Bronchial smooth muscle cell (primary cell): ENCODE data around the gene SMTN. TPM values are rescaled to one million over a fixed set of nuclear protein-coding genes. Genes with fewer than 3 reads are reported as not detected.

Experiments
- total RNA-seq: library from RNA; depleted of rRNA; stranded (reverse); fragments of >200 nt; gene quantifications from 2 replicates; pipeline ENCODE4 v1.2.1, GENCODE V29; 2014

The SMTN gene
- 59.1 and 99.7 TPM in 2 replicates for total RNA-seq

DNA sequence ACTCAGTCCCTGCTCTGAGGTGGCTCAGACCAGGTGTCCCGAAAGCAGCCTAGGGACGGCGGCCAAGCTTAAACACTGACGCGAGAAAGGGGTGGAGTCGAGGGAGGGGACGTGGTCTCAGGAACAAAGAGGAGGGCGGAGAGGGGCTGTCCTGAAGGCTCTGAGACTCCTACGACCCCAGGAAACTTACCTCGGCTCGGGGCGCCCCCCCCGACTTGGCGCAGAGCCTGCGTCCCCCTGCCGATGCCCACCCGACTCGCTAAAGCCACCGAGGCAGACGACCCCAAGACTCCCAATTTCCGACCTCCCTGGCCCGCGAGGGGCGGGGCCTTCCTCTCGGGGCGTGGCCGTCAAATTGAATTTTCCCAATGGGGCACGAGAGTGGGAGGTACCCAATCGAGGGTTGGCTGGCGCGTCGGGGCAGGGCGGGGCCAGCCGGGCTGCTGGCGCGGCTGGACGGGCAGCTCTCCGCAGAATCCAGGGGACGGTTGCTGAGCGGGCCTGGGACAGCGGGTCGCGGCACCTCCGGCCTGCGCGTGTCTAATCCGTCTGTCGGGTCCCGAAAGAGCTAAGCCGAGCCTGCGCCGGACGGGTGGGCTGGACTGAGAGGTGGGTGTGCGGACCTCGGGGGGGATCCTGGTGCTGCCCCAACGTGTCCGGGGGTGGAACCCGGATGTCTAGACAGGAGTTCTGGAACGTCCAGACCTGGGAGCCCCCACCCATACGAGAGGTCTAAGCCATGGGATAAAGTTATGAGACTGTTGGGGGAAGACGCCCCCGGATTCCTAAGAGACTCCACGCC, at the start of gene SMTN:
Gene SMTN (plus strand): TSS at position 471 of the 802 bp plus-strand sequence. CDS start 1,941 bp downstream, outside the sequence.

DNA sequence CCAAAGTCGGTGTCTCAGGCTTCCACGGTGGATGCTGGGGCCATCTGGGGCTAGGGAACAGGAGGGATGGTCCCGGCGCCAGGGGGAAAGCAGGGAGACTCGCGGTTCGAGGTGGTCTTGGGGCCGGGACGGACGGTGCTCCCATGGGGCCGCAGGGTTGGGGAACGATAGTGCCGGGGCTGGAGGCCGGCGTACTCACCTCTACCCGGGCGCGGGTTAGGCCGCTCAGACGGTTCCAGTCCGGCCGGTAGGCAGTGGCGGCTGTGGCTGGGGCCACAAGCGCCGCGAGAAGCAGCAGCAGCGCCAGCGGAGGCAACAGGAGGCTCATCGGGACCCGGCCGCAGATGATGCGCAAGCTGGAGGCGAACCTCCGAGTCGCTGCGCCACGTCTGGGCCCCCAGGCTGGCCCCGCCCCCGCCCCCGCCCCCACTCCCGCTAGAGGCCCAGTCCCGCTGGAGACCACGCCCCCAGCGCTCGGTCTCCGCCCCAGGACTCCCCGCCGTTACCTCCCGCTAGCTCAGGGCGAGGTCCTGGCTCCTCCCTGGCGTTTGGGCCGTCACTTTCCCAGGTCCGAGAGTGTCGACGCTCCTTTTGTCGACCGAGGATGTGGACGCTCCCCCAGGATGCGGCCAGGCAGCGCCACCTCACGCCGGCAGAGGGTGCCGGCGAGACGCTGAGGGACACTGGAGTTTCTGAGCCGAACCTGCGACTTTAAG, 26.2 kb downstream of the SMTN start, which contains the start of gene SELENOM:
Gene SELENOM (minus strand): TSS at position 391 of the 716 bp plus-strand sequence. CDS start 63 bp downstream, at position 328.

GRCh38 chr22:31122532-31123291, 41.6 kb downstream of the SMTN start, which contains the start of gene INPP5J:
TSS of gene INPP5J (plus strand) at chr22:31122966. CDS start at chr22:31123015, 49 bp downstream.

GRCh38 chr22:31139866-31140716, 59.0 kb downstream of the SMTN start, which contains the start of gene PLA2G3:
TSS of gene PLA2G3 (minus strand) at chr22:31140508. CDS start at chr22:31140354, 154 bp downstream.

Other genes starting within 250 kb of the SMTN start
- 12.8 and 13.1 TPM in 2 replicates for gene MORC2, start 112.5 kb upstream of the SMTN start, total RNA-seq
- 17.3 and 24.1 TPM in 2 replicates for gene TUG1, start 112.1 kb upstream of the SMTN start, total RNA-seq
- 62.4 and 83.5 TPM in 2 replicates for gene SELENOM, start 26.2 kb downstream of the SMTN start, total RNA-seq
- 0.16 and 0.17 TPM in 2 replicates for gene INPP5J, start 41.6 kb downstream of the SMTN start, total RNA-seq
- gene PLA2G3, start 59.2 kb downstream of the SMTN start, total RNA-seq: 0.16 TPM in 1 of 2 replicates, not detected in the other
- 24.3 and 26.2 TPM in 2 replicates for gene RNF185, start 78.9 kb downstream of the SMTN start, total RNA-seq
- 16.9 and 21.3 TPM in 2 replicates for gene LIMK2, start 131.0 kb downstream of the SMTN start, total RNA-seq
- gene PIK3IP1, start 211.2 kb downstream of the SMTN start, total RNA-seq: 37.4 and 54.0 TPM in 2 replicates